Chondrocyte (in vitro differentiated cells): Measurements from ENCODE around the gene SLC2A4. TPM values are rescaled to one million over a fixed set of nuclear protein-coding genes. Genes with fewer than 3 reads are reported as not detected.
"Not testable (repeated sequence)": the region's sequence is repeated elsewhere in the genome, so short reads cannot be mapped to it uniquely, and the experiment has no call there.

Experiments used
- DNase-seq: peaks from one replicate; pipeline ENCODE4 v3.0.0; 2021; ENCODE audit warnings: mixed read lengths, low spot score
- H3K27ac Mint-ChIP-seq: one replicate; pipeline ENCODE4 v1.8.0; 2021; ENCODE audit warnings: mild to moderate bottlenecking, moderate library complexity, mixed read lengths; ENCODE audit not compliant: unreplicated experiment
- H3K27me3 Mint-ChIP-seq: 2 replicates; pipeline ENCODE4 v1.8.0; 2021; ENCODE audit warnings: low read depth, mixed read lengths
- H3K36me3 Mint-ChIP-seq: 2 replicates; pipeline ENCODE4 v1.8.0; 2021; ENCODE audit warnings: low read depth, mixed read lengths
- H3K4me1 Mint-ChIP-seq: 2 replicates; pipeline ENCODE4 v1.8.0; 2021; ENCODE audit warnings: low read depth, mild to moderate bottlenecking, mixed read lengths
- H3K4me3 Mint-ChIP-seq: one replicate; pipeline ENCODE4 v1.8.0; 2021; ENCODE audit warnings: mild to moderate bottlenecking, moderate library complexity, mixed read lengths; ENCODE audit not compliant: unreplicated experiment
- H3K9me3 Mint-ChIP-seq: 2 replicates; pipeline ENCODE4 v1.8.0; 2021; ENCODE audit warnings: low read depth, mixed read lengths
- CTCF ChIP-seq: fragments of 200-600 bp; sonication (generic); IDR thresholded peaks from 2 replicates; pipeline ENCODE4 v1.5.0; 2021; ENCODE audit warnings: antibody characterized with exemption, mild to moderate bottlenecking, moderate library complexity
- total RNA-seq: library from RNA; stranded (reverse); gene quantifications from 3 replicates; pipeline ENCODE4 v1.2.1, GENCODE V29; 2021

The SLC2A4 gene
- total RNA-seq, 1 donor from 2014 or later = 0.30 TPM

DNA sequence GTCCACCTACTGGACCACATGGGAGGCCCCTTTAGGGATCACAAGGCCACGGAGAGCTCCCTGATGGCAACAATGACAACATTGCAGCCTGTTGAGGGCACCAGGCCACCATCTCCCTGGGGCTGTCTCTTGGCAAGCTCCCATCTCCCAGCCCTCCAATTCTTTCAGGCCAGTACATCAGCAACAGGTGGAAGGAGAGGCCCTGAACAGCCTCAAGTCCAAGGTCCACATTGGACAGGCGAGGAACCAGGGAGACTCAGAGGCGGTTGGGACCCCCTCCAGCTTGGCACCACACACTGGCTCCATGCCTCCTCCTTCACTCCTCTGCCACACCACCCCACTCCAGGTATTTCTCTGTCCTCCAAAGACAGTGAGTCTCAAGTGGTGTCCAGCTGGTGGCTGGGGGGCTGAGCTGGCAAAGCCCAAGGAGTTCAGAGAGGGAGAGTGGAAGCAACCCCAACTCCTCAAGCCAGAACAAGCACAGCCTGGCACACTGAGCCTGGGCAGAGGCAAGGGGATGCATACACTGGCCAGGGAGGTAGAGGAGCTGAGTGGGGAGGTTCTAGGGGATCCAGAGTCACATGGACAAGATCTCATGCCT, 53.5 kb downstream of the SLC2A4 start:
- peaks cover 1% of the 10 kb centered on the region for H3K4me1 Mint-ChIP-seq
- no peak overlapping the region for H3K4me3 Mint-ChIP-seq
- H3K36me3 Mint-ChIP-seq = no peaks in the 10 kb centered on the region
- no peaks in the 10 kb centered on the region for H3K9me3 Mint-ChIP-seq
- H3K27me3 Mint-ChIP-seq = peaks cover 4% of the 10 kb centered on the region
- DNase-seq = no peak
- TF ChIP-seq CTCF = no peak
- no peak overlapping the region for H3K27ac Mint-ChIP-seq

DNA sequence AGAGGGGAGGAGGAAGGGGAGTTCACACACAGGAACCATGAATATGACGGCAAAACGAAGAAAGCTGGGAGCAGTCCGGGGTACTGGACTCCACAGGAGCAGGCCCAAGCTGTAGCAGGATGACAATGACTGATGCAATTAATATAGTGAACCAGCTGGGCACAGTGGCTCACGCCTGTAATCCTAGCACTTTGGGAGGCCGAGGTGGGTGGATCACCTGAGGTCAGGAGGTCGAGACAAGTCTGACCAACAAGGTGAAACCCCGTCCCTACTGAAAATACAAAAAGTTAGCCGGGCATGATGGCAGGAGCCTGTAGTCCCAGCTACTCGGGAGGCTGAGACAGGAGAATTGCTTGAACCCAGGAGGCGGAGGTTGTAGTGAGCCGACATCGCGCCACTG, 54.2 kb downstream of the SLC2A4 start:
- not testable (repeated sequence) for H3K27me3 Mint-ChIP-seq, H3K4me1 Mint-ChIP-seq, H3K36me3 Mint-ChIP-seq, DNase-seq, H3K27ac Mint-ChIP-seq, H3K9me3 Mint-ChIP-seq, H3K4me3 Mint-ChIP-seq

DNA sequence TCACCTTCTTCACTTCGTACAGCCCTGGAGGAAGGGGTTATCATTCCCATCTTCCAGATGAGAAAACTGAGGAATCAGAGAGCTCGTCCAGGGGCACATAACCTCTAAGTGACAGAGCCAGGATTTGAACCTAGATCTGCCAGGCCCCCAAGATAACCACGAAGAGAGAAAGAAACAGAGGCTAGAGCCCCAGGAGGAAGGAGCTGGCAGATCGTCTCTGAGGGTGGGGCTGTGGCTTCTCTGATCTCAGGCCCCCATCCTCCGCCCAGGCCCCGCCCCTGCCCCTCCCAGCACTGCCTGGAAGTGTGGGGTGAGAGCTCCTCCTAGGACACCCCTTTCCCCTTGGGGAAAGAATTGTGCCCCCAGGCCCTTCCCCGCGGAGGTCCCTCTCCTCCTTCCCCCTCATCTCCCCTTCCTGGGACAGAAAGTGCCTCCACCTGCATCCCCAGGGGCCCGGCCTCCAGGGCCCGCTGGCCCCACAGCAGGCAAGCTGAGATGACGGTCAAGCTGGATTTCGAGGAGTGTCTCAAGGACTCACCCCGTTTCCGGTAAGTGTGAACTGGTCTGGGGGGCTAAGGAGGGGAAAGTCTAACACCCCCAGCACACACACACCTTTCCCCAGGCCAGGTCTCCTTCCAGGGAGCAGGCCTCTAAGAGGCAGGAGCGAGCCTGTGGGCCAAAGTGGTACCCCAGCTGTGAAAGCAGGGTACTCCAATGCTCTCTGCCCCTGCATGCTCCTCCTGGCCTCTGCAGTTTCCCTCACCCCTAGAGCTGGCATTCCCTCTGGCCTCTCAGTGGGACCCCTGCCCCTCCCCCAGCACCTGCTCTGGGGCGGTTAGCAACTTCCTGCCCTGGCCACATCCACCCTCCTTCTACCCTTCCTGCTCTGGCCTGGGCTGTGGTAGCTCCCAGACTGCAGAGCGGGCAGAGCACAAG, 55.0 kb downstream of the SLC2A4 start, which contains the start of gene ACAP1:
Gene ACAP1, plus strand, starts transcription at position 290 of the 936 bp plus-strand sequence. Its CDS starts 206 bp downstream, at position 496.
- Mint-ChIP-seq H3K4me1 (no peaks in the 10 kb centered on the region), H3K36me3 (no peaks in the 10 kb centered on the region), H3K27me3 (peaks cover 6% of the 10 kb centered on the region), H3K4me3 (no peak within 1 kb of the TSS), H3K27ac (no peak within 1 kb of the TSS), H3K9me3 (no peaks in the 10 kb centered on the region)
- DNase-seq = no peak
- no peak for TF ChIP-seq CTCF

DNA sequence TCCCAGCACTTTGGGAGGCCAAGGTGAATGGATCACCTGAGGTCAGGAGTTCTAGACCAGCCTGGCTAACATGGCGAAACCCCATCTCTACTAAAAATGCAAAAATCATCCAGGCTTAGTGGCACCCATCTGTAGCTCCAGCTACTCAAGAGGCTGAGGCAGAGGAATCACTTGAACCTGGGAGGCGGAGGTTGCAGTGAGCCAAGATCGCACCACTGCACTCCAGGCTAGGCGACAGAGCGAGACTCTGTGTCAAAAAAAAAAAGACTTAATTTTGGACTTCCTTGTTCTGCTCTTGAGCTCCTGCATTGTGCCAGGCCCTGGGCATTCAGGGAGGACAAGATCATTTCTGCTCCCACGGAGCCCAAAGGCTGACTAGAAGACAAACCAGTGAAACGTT, 56.1 kb downstream of the SLC2A4 start:
- H3K36me3 Mint-ChIP-seq, H3K27me3 Mint-ChIP-seq, H3K9me3 Mint-ChIP-seq, H3K4me1 Mint-ChIP-seq, H3K4me3 Mint-ChIP-seq, DNase-seq, H3K27ac Mint-ChIP-seq: not testable (repeated sequence)

Other genes starting within 250 kb of the SLC2A4 start
- gene SLC16A13, start 245.7 kb upstream of the SLC2A4 start, total RNA-seq = 3.5 to 5.4 TPM (median 4.8 TPM) in 3 replicates
- gene SLC16A11, start 237.6 kb upstream of the SLC2A4 start, total RNA-seq = 0.41 to 0.85 TPM (median 0.47 TPM) in 3 replicates
- gene CLEC10A, start 201.5 kb upstream of the SLC2A4 start, total RNA-seq = not detected in 3 replicates
- gene ASGR2, start 166.9 kb upstream of the SLC2A4 start, total RNA-seq = not detected in 3 replicates
- gene ASGR1, start 102.3 kb upstream of the SLC2A4 start, total RNA-seq = 0.46 to 1.9 TPM (median 0.97 TPM) in 3 replicates
- 28.3 to 34.4 TPM (median 31.3 TPM) in 3 replicates for gene DLG4, start 61.9 kb upstream of the SLC2A4 start, total RNA-seq
- 427 to 584 TPM (median 454 TPM) in 3 replicates for gene ACADVL, start 61.8 kb upstream of the SLC2A4 start, total RNA-seq
- 58.8 to 65.2 TPM (median 59.5 TPM) in 3 replicates for gene DVL2, start 47.2 kb upstream of the SLC2A4 start, total RNA-seq
- 49.5 to 57.8 TPM (median 53.1 TPM) in 3 replicates for gene PHF23, start 42.3 kb upstream of the SLC2A4 start, total RNA-seq
- gene GABARAP, start 39.3 kb upstream of the SLC2A4 start, total RNA-seq = 449 to 459 TPM (median 455 TPM) in 3 replicates
- gene CTDNEP1, start 30.0 kb upstream of the SLC2A4 start, total RNA-seq = 105 to 118 TPM (median 111 TPM) in 3 replicates
- 24.9 to 32.7 TPM (median 25.8 TPM) in 3 replicates for gene ELP5, start 29.5 kb upstream of the SLC2A4 start, total RNA-seq
- gene CLDN7, start 19.2 kb upstream of the SLC2A4 start, total RNA-seq = 0.42 to 0.54 TPM (median 0.46 TPM) in 3 replicates
- 0.56 to 0.57 TPM in 2 of 3 replicates, not detected in the other for gene YBX2, start 12.9 kb downstream of the SLC2A4 start, total RNA-seq
- gene EIF5A, start 25.9 kb downstream of the SLC2A4 start, total RNA-seq = 364 to 494 TPM (median 376 TPM) in 3 replicates
- 43.9 to 64.9 TPM (median 55.3 TPM) in 3 replicates for gene GPS2, start 33.6 kb downstream of the SLC2A4 start, total RNA-seq
- gene NEURL4, start 47.6 kb downstream of the SLC2A4 start, total RNA-seq = 28.0 to 43.3 TPM (median 32.4 TPM) in 3 replicates
- 2.9 to 6.8 TPM (median 3.7 TPM) in 3 replicates for gene ACAP1, start 54.8 kb downstream of the SLC2A4 start, total RNA-seq
- 16.6 to 23.3 TPM (median 23.0 TPM) in 3 replicates for gene KCTD11, start 70.4 kb downstream of the SLC2A4 start, total RNA-seq
- not detected in 3 replicates for gene TMEM95, start 73.4 kb downstream of the SLC2A4 start, total RNA-seq
- gene TNK1, start 99.4 kb downstream of the SLC2A4 start, total RNA-seq = 0.22 to 0.72 TPM in 2 of 3 replicates, not detected in the other
- 79.8 to 82.6 TPM (median 81.5 TPM) in 3 replicates for gene PLSCR3, start 112.8 kb downstream of the SLC2A4 start, total RNA-seq
- 32.8 to 42.8 TPM (median 34.3 TPM) in 3 replicates for gene TMEM256, start 122.4 kb downstream of the SLC2A4 start, total RNA-seq
- 45.2 to 49.8 TPM (median 46.7 TPM) in 3 replicates for gene NLGN2, start 126.1 kb downstream of the SLC2A4 start, total RNA-seq
- gene SPEM1, start 138.6 kb downstream of the SLC2A4 start, total RNA-seq = not detected in 3 replicates
- not detected in 3 replicates for gene SPEM2, start 143.9 kb downstream of the SLC2A4 start, total RNA-seq
- not detected in 3 replicates for gene SPEM3, start 147.1 kb downstream of the SLC2A4 start, total RNA-seq
- 6.9 to 9.1 TPM (median 7.7 TPM) in 3 replicates for gene TMEM102, start 153.7 kb downstream of the SLC2A4 start, total RNA-seq
- 5.0 to 6.0 TPM (median 5.1 TPM) in 3 replicates for gene FGF11, start 157.8 kb downstream of the SLC2A4 start, total RNA-seq
- 12.2 to 14.0 TPM (median 12.6 TPM) in 3 replicates for gene CHRNB1, start 163.3 kb downstream of the SLC2A4 start, total RNA-seq
- gene ZBTB4, start 197.9 kb downstream of the SLC2A4 start, total RNA-seq = 50.9 to 51.9 TPM (median 51.0 TPM) in 3 replicates
- gene SLC35G6, start 199.7 kb downstream of the SLC2A4 start, total RNA-seq = not detected in 3 replicates
- 113 to 121 TPM (median 115 TPM) in 3 replicates for gene POLR2A, start 202.6 kb downstream of the SLC2A4 start, total RNA-seq